GM19328 (cell line): Measurements from ENCODE around the gene AFTPH.

Experiments
- ATAC-seq: cut with Tn5 transposase; IDR thresholded peaks from one replicate; pipeline ENCODE4 v1.9.1; 2021; ENCODE audit warnings: mild to moderate bottlenecking, moderate library complexity; ENCODE audit not compliant: unreplicated experiment

AFTPH gene, protein sequence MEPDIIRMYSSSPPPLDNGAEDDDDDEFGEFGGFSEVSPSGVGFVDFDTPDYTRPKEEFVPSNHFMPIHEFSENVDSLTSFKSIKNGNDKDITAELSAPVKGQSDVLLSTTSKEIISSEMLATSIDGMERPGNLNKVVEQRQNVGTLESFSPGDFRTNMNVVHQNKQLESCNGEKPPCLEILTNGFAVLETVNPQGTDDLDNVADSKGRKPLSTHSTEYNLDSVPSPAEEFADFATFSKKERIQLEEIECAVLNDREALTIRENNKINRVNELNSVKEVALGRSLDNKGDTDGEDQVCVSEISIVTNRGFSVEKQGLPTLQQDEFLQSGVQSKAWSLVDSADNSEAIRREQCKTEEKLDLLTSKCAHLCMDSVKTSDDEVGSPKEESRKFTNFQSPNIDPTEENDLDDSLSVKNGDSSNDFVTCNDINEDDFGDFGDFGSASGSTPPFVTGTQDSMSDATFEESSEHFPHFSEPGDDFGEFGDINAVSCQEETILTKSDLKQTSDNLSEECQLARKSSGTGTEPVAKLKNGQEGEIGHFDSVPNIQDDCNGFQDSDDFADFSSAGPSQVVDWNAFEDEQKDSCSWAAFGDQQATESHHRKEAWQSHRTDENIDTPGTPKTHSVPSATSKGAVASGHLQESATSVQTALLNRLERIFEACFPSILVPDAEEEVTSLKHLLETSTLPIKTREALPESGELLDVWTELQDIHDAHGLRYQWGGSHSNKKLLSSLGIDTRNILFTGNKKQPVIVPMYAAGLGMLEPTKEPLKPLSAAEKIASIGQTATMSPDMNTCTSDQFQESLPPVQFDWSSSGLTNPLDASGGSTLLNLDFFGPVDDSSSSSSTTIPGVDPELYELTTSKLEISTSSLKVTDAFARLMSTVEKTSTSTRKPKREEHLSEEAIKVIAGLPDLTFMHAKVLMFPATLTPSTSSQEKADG

GRCh38 chr2:64523666-64524603 lies at the start of gene AFTPH:
Gene AFTPH, plus strand, starts transcription at chr2:64524328. Its CDS starts 27,147 bp downstream, at chr2:64551475.
- ATAC-seq = peak; percentile 77

GRCh38 chr2:64474636-64475035 lies 49.5 kb upstream of the AFTPH start:
- no peak for ATAC-seq

GRCh38 chr2:64477037-64477436 lies 47.1 kb upstream of the AFTPH start:
- ATAC-seq = no peak

DNA sequence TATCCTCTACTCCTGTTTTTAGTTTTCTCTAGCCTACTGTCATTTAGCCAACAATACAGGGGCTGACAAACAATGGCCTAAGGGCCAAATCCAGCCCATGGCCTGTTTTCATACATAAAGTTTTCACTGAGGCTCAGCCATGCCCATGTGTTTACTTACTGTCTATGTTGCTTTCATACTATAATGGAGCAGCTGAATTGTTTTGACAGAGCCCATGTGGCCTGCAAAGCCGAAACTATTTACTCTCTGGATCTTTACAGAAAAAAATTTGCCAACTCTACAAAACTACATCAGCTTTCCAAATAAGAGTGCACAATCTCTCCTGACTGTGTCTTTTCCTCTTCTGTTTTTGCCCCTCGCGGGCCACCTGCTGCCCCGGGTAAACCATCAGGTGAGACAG lies 46.1 kb upstream of the AFTPH start:
- ATAC-seq = no peak

DNA sequence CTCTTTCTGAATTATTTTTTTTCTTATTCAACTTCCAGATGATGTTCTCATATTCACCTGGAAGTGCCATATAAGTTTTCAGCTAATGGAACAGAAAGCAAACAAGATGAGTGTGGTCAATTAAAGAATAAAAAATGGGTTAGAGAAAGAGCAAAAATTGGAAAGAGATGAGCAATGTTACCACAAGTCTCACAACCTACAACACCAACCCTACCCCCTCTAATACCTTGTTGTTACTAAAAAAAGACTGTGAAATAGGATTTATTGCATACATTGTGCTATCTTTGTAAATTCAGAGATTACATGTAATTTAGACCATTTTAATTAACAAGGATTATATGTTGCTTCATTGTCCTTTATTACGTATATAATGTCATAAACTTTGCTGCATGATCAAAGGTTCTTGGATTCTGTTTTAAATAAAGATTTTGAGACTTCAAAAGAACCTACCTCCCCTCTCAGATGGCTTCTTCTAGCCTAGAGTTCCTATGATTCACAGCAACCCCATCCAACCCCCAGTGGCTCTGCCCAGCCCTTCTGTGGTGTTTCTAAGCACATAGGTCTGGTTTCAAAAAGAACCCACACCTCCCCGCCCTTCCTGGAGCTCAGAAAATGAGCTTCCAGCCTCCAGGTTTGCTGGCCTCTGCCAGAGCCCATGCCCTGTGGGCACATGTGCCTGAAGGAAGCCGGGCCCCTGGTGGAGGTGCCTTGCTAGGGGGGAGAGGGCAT lies 45.5 kb upstream of the AFTPH start:
- ATAC-seq = no peak

DNA sequence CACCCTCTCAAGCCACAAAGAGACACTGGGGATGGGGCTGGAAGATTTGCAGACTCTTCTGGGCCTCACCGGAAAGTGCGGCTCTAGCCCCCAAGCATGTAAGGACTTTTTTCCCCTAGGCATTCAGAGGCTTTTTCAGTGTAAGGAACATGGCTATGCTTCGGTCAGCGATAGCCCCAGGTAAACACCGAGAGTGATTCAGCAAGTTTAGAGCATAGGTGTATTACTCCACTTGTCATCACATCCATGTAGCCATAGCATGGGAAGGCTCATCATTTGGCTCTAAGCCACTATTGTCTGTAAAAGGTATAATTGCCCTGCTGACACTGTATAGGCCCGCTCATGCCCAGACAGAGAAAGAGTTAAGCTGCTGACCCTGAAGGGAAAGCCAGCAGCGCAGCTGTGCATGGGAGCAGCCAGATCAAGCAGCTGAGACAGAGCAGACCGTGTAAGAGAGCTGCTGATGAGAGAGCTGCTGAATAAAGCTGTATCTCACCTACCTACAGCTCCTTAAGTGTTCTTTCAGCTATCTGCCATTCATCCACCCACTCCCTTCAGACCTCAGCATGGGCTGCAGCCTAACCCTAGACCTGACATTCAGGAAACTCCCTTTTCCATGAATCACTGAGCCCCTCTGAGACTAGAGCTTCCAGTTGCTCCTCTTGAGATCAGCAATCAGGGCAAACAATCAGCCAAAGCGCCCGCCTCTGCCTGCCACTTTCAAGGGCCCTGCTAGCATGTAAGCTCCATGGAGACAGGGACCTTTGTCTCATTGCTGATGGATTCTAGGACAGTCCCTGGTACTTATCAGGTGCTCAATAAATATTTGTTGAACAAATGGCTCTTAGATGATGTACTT lies 44.6 kb upstream of the AFTPH start:
- ATAC-seq = no peak

GRCh38 chr2:64481665-64482064 lies 42.5 kb upstream of the AFTPH start:
- no peak for ATAC-seq

- ATAC-seq = no peak
Measured at GRCh38 chr2:64482243-64482642, 41.9 kb upstream of the AFTPH start.

- no peak for ATAC-seq
Measured at GRCh38 chr2:64482765-64483504, 41.2 kb upstream of the AFTPH start.

GRCh38 chr2:64485331-64485730 lies 38.8 kb upstream of the AFTPH start:
- no peak for ATAC-seq

DNA sequence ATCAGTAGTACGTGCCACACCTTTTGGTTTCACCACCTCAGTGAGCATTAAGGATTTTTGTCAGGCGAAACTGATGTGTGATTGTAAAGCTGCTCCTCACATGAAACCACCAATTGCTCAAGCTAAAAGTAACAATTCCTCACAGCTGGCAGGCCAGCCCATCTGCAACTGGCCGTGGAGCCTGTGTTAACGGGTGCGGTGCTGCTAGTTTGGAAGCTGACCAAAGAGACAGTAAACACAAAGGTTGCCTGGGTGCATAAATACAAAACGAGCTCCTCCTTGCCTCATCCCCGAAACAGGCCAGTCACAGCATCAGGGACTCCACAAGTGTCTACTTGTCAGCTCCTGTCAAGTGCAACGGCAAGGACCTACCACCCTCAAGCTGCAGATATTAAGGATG lies 38.2 kb upstream of the AFTPH start:
- ATAC-seq = no peak

DNA sequence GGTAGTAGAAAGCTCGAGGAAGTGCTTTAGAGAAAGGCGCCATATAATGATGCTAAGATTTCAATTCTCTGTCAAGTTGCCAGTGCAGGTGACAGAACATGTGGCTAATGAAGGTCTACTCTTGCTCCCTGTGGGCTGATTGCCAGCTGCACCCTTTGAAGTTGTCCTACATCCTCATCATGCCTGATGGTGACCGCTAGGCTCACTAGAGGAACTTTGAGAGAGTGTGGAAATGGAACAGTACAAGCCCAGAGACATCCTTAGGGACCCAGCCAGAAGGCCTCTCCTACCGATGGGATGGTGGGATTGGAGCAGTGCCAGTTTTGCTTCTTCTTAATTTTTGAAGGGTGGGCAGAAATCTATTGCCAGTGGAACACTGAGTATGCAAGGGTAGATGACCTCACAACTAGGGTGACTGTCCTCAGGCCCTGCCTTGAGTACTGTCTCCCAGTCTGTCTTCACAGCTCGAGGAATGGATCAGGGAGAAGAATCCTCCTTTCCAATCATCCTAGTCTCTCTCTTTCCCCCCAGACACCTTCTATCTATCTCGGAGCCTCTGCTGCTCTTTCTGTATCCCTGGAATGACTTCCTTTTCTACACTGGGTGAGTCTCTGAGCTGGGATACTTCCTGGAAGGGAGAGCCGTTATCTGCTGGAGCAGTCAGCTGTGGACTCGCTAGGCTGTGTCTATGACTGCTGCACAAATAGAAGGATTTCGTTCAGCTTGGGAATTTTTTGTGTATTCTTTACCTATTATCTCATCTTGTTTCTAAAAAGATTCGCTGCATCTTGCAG lies 36.7 kb upstream of the AFTPH start:
- ATAC-seq = no peak

- ATAC-seq = no peak
Measured at GRCh38 chr2:64488050-64488974, 35.8 kb upstream of the AFTPH start.

DNA sequence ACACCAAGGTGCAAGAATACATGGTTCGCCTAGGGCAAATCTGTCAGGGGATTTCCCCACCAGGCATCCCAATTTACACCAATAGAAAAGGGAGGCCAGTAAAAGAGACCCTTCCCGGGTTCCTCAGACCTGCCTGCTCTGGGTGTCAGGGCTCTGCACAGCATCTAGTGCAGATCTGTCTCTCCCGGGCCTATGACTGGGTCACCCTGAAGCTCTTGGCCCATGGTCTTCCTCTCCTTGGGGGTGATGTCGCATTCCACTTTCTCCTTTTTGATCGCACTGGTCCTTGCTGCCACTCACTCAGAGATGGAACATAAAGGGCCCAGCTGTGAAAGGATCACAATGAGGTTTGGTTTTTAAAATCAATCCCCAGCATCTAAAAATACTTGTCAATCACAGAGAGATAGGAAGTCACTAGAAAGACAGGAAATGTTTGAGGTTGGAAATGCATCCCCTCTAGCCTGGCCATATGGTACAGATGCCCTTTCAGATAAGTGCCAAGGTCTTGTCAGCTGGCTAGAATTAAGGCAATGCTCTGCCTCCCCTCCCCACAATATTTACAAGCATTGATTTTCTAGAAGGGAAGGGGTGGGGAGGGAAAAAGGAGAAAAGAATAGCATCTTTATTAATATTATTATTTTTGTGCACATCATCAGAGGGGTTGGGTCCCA lies 34.9 kb upstream of the AFTPH start:
- ATAC-seq = no peak

DNA sequence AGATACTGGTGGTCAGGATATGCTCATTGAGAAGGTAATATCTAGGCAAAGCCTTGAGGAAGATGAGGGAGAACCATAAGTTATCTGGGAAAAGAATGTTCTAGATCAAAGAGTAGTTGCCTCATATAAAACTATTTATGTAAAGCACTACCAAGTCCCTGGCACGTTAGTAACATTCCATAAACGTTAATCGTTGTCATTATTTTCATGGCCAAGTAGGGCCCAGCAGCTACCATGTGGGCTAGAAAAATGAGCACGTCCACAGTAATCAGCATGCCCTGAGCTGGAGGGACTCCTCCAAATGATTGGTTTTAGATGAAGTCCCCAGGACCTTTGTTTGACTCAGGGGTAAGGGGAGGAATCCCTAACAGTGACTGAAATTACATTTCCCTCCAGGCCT lies 32.7 kb upstream of the AFTPH start:
- ATAC-seq = no peak

DNA sequence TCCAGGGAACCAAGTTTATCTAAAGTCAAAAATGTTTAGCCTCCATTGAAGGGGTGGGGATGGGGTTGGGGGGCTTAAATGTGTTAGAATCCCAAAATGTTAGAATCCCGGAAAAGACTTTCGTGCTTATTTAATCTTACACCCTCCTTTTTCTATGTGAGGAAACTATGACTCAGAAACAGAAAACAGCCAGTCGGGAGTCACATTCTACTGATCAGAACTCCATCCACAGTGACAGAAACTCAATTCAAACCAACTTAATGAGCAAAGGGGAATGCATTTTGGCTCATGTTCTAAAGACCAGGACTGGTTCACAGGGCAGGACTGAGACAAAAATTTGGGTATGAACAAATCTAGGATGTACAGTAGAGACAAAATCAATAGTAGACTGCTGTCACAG lies 31.9 kb upstream of the AFTPH start:
- ATAC-seq = no peak
